HepG2 (cell line): ENCODE data around the gene C21orf91. TPM values are rescaled to one million over a fixed set of nuclear protein-coding genes. Genes with fewer than 3 reads are reported as not detected.

ENCODE experiments used
- CREM ChIP-seq, 2 experiments: sonication (generic) in 1 of 2; formaldehyde crosslinking in 1 of 2; IDR thresholded peaks; 2 replicates each; pipeline versions ENCODE4 v1.4.0 to v1.6.1; 2016 to 2020; ENCODE audit warnings: antibody characterized with exemption in 1 of 2, mild to moderate bottlenecking in 1 of 2, missing genetic modification reagents in 1 of 2
- EED ChIP-seq: sonication (generic); formaldehyde crosslinking; IDR thresholded peaks from 2 replicates; pipeline ENCODE4 v1.5.0; 2020; ENCODE audit warnings: mild to moderate bottlenecking, missing genetic modification reagents
- ZNF367 ChIP-seq: sonication (generic); formaldehyde crosslinking; IDR thresholded peaks from 2 replicates; pipeline ENCODE4 v1.4.0; 2020; ENCODE audit warnings: missing genetic modification reagents, borderline replicate concordance
- ZNF839 ChIP-seq: sonication (generic); formaldehyde crosslinking; IDR thresholded peaks from 2 replicates; pipeline ENCODE4 v1.4.0; 2020; ENCODE audit warnings: missing genetic modification reagents, mild to moderate bottlenecking, borderline replicate concordance
- polyA plus RNA-seq, 8 experiments: library from polyadenylated mRNA; depleted of rRNA in 3 of 8; stranded (reverse) in 7 of 8; unstranded in 1 of 8; fragments of >200 nt; fragmentation: Illumina TruSeq in 4 of 8; extraction: Trizol in 4 of 8; gene quantifications; 2 replicates each; pipeline versions ENCODE4 v1.2.1 to v1.2.3, GENCODE V29; 2011 to 2016; ENCODE audit warnings: low read depth in 4 of 8, missing spikeins in 1 of 8, mixed read lengths in 1 of 8; ENCODE audit not compliant: insufficient read depth in 1 of 8
- total RNA-seq, 5 experiments: library from RNA; depleted of rRNA; stranded (reverse); fragments of >200 nt; fragmentation: Illumina TruSeq; extraction: Trizol; gene quantifications; 2 replicates each; pipeline ENCODE4 v1.2.3, GENCODE V29; 2016; ENCODE audit warnings: low read depth in 1 of 5
- TF ChIP-seq, protein P1 (sequence below): sonication (generic); formaldehyde crosslinking; IDR thresholded peaks from 2 replicates; pipeline ENCODE4 v1.5.0; 2020; ENCODE audit warnings: mild to moderate bottlenecking, missing genetic modification reagents, borderline replicate concordance
- TF ChIP-seq, protein P2 (sequence below): sonication (generic); formaldehyde crosslinking; IDR thresholded peaks from 2 replicates; pipeline ENCODE4 v1.4.0; 2020; ENCODE audit warnings: missing genetic modification reagents
- TF ChIP-seq, protein P3 (sequence below): IDR thresholded peaks from 2 replicates; pipeline ENCODE4 v1.6.1; 2016; ENCODE audit warnings: control low read depth
- TF ChIP-seq, protein P4 (sequence below): IDR thresholded peaks from 2 replicates; pipeline ENCODE4 v1.6.1; 2016; ENCODE audit warnings: low read depth, borderline replicate concordance

C21orf91 gene
- total and polyA plus RNA-seq, 2 of the 13 experiments (the other 11 are each of a cell fraction or from before 2014, with no cell fraction given) = 2.9 to 7.8 TPM

DNA sequence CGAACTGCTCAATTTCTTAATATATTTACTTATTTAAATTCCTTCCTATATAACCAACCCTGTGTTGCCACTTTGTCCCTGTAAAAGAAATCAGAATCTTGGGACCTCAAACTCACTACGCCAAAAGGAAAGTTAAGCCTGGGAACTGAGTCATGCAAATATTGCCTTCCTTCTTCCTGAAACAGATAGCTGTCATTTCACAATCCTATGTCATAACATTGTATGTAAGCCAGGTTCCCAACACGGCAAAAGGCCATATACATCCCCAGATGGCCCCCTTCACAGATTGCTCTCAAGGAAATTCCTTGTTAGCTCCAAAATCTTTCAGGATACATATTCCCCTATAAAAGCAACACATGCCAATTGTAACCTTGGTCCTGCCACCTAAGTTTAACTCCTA is 39.7 kb downstream of the C21orf91 start (continued):
- TF ChIP-seq, protein P1, sequence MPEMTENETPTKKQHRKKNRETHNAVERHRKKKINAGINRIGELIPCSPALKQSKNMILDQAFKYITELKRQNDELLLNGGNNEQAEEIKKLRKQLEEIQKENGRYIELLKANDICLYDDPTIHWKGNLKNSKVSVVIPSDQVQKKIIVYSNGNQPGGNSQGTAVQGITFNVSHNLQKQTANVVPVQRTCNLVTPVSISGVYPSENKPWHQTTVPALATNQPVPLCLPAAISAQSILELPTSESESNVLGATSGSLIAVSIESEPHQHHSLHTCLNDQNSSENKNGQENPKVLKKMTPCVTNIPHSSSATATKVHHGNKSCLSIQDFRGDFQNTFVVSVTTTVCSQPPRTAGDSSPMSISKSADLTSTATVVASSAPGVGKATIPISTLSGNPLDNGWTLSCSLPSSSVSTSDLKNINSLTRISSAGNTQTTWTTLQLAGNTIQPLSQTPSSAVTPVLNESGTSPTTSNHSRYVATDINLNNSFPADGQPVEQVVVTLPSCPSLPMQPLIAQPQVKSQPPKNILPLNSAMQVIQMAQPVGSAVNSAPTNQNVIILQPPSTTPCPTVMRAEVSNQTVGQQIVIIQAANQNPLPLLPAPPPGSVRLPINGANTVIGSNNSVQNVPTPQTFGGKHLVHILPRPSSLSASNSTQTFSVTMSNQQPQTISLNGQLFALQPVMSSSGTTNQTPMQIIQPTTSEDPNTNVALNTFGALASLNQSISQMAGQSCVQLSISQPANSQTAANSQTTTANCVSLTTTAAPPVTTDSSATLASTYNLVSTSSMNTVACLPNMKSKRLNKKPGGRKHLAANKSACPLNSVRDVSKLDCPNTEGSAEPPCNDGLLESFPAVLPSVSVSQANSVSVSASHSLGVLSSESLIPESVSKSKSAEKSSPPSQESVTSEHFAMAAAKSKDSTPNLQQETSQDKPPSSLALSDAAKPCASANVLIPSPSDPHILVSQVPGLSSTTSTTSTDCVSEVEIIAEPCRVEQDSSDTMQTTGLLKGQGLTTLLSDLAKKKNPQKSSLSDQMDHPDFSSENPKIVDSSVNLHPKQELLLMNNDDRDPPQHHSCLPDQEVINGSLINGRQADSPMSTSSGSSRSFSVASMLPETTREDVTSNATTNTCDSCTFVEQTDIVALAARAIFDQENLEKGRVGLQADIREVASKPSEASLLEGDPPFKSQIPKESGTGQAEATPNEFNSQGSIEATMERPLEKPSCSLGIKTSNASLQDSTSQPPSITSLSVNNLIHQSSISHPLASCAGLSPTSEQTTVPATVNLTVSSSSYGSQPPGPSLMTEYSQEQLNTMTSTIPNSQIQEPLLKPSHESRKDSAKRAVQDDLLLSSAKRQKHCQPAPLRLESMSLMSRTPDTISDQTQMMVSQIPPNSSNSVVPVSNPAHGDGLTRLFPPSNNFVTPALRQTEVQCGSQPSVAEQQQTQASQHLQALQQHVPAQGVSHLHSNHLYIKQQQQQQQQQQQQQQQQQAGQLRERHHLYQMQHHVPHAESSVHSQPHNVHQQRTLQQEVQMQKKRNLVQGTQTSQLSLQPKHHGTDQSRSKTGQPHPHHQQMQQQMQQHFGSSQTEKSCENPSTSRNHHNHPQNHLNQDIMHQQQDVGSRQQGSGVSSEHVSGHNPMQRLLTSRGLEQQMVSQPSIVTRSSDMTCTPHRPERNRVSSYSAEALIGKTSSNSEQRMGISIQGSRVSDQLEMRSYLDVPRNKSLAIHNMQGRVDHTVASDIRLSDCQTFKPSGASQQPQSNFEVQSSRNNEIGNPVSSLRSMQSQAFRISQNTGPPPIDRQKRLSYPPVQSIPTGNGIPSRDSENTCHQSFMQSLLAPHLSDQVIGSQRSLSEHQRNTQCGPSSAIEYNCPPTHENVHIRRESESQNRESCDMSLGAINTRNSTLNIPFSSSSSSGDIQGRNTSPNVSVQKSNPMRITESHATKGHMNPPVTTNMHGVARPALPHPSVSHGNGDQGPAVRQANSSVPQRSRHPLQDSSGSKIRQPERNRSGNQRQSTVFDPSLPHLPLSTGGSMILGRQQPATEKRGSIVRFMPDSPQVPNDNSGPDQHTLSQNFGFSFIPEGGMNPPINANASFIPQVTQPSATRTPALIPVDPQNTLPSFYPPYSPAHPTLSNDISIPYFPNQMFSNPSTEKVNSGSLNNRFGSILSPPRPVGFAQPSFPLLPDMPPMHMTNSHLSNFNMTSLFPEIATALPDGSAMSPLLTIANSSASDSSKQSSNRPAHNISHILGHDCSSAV (CRISPR knock-in tag) = no peak
- TF ChIP-seq CREM (IDR thresholded peaks at IDR 0.05) = no peak
- TF ChIP-seq CREM (CRISPR knock-in tag; IDR thresholded peaks at IDR 0.05) = no peak
- TF ChIP-seq, protein P2, sequence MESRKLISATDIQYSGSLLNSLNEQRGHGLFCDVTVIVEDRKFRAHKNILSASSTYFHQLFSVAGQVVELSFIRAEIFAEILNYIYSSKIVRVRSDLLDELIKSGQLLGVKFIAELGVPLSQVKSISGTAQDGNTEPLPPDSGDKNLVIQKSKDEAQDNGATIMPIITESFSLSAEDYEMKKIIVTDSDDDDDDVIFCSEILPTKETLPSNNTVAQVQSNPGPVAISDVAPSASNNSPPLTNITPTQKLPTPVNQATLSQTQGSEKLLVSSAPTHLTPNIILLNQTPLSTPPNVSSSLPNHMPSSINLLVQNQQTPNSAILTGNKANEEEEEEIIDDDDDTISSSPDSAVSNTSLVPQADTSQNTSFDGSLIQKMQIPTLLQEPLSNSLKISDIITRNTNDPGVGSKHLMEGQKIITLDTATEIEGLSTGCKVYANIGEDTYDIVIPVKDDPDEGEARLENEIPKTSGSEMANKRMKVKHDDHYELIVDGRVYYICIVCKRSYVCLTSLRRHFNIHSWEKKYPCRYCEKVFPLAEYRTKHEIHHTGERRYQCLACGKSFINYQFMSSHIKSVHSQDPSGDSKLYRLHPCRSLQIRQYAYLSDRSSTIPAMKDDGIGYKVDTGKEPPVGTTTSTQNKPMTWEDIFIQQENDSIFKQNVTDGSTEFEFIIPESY (CRISPR knock-in tag) = no peak
- no peak for TF ChIP-seq EED (CRISPR knock-in tag)
- TF ChIP-seq, protein P3, sequence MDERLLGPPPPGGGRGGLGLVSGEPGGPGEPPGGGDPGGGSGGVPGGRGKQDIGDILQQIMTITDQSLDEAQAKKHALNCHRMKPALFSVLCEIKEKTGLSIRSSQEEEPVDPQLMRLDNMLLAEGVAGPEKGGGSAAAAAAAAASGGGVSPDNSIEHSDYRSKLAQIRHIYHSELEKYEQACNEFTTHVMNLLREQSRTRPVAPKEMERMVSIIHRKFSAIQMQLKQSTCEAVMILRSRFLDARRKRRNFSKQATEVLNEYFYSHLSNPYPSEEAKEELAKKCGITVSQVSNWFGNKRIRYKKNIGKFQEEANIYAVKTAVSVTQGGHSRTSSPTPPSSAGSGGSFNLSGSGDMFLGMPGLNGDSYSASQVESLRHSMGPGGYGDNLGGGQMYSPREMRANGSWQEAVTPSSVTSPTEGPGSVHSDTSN (CRISPR knock-in tag) = no peak
- TF ChIP-seq ZNF367 (CRISPR knock-in tag) = no peak
- no peak for TF ChIP-seq ZNF839 (CRISPR knock-in tag)
- TF ChIP-seq, protein P4, sequence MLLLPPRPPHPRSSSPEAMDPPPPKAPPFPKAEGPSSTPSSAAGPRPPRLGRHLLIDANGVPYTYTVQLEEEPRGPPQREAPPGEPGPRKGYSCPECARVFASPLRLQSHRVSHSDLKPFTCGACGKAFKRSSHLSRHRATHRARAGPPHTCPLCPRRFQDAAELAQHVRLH = no peak
